HUES64 (cell line): ENCODE results near the gene PPFIBP2.

Experiments used
- H3K27ac ChIP-seq: 2 replicates; pipeline ENCODE4 v1.7.0; 2013; ENCODE audit warnings: low read depth, low read length, inconsistent platforms
- H3K27me3 ChIP-seq: 2 replicates; pipeline ENCODE4 v1.6.1; 2013; ENCODE audit warnings: mild to moderate bottlenecking, low read length; ENCODE audit not compliant: insufficient read depth
- H3K36me3 ChIP-seq: 2 replicates; pipeline ENCODE4 v1.6.1; 2013; ENCODE audit warnings: mild to moderate bottlenecking, low read length; ENCODE audit not compliant: insufficient read depth
- H3K4me1 ChIP-seq: 2 replicates; pipeline ENCODE4 v1.6.1; 2013; ENCODE audit warnings: mild to moderate bottlenecking, low read length, moderate library complexity; ENCODE audit not compliant: insufficient read depth
- H3K4me3 ChIP-seq: 2 replicates; pipeline ENCODE4 v1.5.1; 2013; ENCODE audit warnings: mild to moderate bottlenecking, low read length, moderate library complexity
- H3K9ac ChIP-seq: 2 replicates; pipeline ENCODE4 v1.6.1; 2013; ENCODE audit warnings: mild to moderate bottlenecking, low read depth, low read length
- H3K9me3 ChIP-seq: 2 replicates; pipeline ENCODE4 v1.6.1; 2013; ENCODE audit warnings: low read depth, low read length; ENCODE audit not compliant: insufficient read depth
- WGBS: fragments of 150-250, 120-280 bp; methylation state at CpG from one replicate; pipeline ENCODE4 v1.1.7; 2013; ENCODE audit warnings: missing lambda C conversion rate; 5-methylcytosine and 5-hydroxymethylcytosine counted together

The PPFIBP2 gene

DNA sequence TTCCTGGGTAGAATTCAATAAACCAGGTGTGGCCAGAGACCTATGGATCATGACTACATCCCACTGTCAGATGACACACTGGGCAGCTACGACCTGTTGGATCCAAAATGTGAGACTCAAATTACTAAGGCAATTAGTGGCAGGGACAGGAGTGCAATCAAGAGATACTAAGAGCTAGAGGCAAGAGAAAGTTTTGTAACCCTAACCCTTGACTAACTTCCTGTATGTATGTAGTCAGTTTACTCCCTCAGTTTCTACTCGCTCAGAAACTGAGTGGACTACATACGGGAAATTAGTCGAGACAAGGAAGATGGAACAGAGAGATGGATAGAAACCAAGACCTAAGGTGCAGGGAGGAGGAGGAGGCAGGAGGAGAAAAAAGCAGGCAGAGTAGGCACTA, 156.8 kb downstream of the PPFIBP2 start:
- WGBS, result 85% methylated on average over 4 of the region's 4 CpGs
- Histone ChIP-seq H3K36me3 (peaks cover 46% of the 10 kb centered on the region), H3K9ac (no peak overlapping the region)

DNA sequence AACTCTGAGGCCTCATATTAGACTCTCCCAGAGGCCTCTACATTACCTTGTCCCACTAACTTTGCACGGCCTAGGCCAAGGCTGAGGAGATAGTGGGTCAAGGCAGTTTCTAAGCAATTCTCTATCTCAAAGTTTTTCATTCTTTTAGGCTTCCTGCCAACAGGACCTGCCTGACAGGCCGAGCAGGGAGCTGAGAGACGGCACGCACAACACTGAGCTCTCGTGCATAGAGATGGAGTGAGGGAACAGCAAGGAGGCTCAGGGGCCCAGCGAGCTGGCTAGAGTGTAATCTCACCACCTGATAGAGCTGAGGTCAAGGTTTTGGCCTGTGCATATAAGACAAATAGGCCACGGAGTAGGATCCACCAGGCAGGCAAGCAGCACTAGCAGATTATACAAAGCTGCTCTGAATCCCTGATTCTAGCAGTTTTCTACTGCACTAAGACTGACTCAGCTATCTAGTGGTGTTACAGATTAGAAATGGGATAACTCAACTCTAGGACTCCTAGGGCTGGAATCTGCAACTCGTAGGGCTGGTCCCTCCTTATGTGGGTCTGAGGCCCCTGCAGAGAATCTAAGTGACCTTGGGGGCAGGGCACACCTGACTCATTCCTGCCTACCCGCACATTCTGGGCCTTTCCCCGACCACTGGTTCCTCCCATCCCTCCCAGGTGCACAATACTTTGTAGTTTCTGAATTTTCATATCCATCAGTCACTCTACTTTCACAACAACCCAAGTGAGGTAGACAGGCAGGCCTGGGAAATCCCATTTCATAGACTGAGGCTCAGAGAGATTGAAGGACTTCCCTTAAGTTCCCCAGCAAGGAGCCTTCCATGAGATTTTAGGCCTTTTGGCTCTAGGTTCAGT, 157.8 kb downstream of the PPFIBP2 start:
- Histone ChIP-seq H3K4me1 (peaks cover 17% of the 10 kb centered on the region), H3K27ac (no peak overlapping the region), H3K27me3 (peaks cover 5% of the 10 kb centered on the region; the same call in 1 of the 2 replicates), H3K36me3 (peaks cover 39% of the 10 kb centered on the region), H3K9ac (no peak overlapping the region), H3K9me3 (no peaks in the 10 kb centered on the region), H3K4me3 (no peak overlapping the region)
- 85% methylated on average over 10 of the region's 10 CpGs for WGBS

More for the DNA sequence above, 156.8 kb downstream of the PPFIBP2 start:
- Histone ChIP-seq H3K27ac (no peak overlapping the region), H3K4me3 (no peak overlapping the region), H3K9me3 (no peaks in the 10 kb centered on the region), H3K27me3 (peaks cover 5% of the 10 kb centered on the region; the same call in 1 of the 2 replicates), H3K4me1 (peaks cover 17% of the 10 kb centered on the region)

DNA sequence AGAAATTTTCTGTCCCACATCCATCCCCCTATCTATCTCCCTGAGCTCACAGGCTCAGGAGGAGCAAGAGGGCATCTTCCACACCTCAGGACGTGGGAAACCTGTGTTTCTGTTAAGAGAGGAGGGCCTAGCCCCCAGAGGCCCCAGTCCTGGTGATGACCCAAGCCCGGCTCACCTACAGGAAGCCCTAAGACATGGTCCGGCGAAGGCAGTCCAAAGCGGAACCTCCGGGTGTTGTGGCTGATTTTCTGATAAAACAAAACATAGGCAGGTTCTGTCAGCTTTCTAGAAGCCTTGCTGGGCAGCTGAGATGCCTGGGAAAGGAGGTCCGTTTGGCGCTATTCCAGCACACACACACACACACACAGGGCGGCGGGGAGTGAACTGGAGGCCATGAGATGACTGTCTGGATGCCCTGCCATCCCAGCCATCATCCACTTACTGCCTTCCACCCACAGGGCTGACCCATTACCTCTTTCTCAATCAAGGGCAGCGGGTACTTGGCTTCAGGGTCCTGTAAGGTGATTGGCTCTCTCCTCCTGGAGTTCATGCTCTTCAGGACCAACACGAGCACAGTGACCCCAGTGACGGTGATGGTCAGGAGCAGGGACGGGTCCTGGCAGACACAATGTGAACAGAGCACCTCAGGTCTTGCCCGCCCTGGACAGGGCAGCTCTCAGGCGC, 158.6 kb downstream of the PPFIBP2 start:
- H3K27ac ChIP-seq, result no peak overlapping the region

DNA sequence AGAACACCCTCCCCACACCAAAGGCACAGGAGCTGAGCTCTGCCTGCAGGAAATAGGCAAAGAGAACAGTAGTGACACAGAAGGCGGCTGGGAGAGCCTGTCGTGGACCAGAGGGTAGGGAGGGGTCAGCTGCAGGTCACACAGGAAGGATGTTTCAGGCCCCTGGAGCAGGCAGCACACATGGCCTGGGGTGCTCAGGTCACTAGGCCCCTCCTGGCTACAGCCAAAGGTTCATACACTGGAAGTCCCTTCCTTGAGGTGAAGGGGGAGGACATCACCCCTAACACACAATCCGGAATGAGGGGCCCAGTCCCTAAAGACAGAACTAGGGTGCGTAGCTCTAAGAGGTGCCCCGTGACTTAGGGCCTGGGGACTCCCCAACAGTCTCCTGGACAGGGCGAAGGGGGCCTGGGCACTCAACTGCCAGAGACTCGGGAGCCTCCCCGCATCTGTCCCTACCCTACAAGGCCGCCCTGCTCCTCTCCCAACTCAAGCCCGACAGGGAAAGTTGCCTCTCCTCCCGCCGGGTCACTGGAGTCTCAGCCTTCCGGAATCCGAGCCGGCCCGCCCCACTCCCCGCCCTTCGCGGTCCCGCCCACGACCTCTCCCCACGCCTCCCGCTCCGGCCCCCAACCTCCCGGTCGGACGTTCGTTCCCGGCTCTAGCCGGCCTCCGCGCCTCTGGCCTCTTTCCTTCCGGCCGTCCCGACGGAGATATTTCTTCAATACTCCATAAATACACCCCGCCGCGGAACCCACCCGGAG, 159.3 kb downstream of the PPFIBP2 start, which contains the start of gene CYB5R2:
Gene CYB5R2, minus strand, starts transcription at position 541 of the 764 bp plus-strand sequence. CDS start 675 bp downstream, outside the sequence.
- no peaks in the 10 kb centered on the region for H3K9me3 ChIP-seq
- H3K9ac ChIP-seq, result peak within 1 kb of the TSS; percentile 89
- H3K4me1 ChIP-seq, result peaks cover 27% of the 10 kb centered on the region
- H3K27ac ChIP-seq, result peak within 1 kb of the TSS; percentile 66
- H3K4me3 ChIP-seq, result peak within 1 kb of the TSS; percentile 84
- peaks cover 5% of the 10 kb centered on the region; the same call in 1 of the 2 replicates for H3K27me3 ChIP-seq
- 14% methylated on average over 40 of the region's 40 CpGs for WGBS
- H3K36me3 ChIP-seq, result peaks cover 25% of the 10 kb centered on the region

More for the DNA sequence above, 158.6 kb downstream of the PPFIBP2 start:
- Histone ChIP-seq H3K36me3 (peaks cover 33% of the 10 kb centered on the region), H3K9me3 (no peaks in the 10 kb centered on the region), H3K4me3 (no peak overlapping the region; the same call in 1 of the 2 replicates), H3K4me1 (peaks cover 21% of the 10 kb centered on the region), H3K9ac (no peak overlapping the region), H3K27me3 (peaks cover 5% of the 10 kb centered on the region; the same call in 1 of the 2 replicates)
- WGBS, result 93% methylated on average over 16 of the region's 16 CpGs

DNA sequence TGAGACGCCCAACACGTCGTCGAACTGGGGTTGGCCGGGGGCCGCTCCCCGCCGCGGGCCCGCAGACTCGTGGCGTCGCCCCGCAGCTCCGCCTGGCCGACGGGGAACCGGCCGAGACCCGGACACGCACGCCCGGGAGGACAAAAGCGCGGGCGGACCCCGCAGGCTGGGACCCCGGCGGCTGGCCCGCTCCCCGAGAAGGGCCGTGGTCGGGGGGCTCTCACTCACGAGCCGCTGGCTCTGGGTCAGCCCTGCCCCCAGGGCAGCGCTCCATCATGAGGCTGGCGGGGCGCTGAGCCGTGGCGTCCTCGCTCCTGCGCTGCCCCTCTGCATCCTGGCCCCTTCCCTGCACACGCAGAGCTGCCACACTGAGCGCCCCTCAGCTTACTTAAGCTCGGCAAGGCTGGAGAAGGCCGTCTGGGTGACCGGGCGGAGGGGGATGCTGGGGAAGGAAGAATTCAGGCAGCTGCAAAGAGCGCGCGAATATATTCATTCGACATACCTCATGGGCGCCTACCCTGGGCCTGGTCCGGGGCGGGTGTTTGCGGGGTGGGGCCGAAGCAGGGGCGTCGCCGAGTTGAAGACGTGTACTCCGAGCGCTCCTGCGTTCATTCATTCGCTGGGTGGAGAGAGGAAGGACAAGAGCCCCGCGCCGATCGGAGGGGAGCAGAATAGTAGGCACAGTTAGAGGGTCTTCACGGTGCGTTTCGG, 160.1 kb downstream of the PPFIBP2 start:
- H3K9ac ChIP-seq, result peak overlapping the region; percentile 89

DNA sequence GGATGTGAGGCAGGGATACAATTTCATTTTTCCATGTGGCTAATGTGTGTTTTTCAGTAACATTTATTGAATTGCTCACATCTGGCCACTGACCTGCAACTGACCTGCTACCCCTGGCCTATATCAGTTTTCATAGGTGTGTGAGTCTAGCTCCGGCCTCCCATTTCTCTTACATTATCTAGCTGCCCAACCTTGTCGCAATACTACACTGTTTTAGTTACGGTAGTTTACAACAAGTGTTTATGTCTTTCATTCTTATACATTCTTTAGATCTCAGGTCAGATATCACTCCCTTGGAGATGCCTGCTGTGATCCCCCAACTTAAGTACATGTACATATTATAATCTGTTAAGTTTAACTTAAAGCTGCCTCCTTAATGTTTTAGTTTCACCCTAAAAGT, 161.8 kb downstream of the PPFIBP2 start:
- H3K36me3 ChIP-seq, result peaks cover 4% of the 10 kb centered on the region; the same call in 1 of the 2 replicates
- H3K27ac ChIP-seq, result no peak overlapping the region
- peaks cover 5% of the 10 kb centered on the region; the same call in 1 of the 2 replicates for H3K27me3 ChIP-seq
- no peaks in the 10 kb centered on the region for H3K9me3 ChIP-seq
- no peak overlapping the region for H3K9ac ChIP-seq
- no peak overlapping the region for H3K4me3 ChIP-seq
- WGBS, result 89% methylated on average over 3 of the region's 3 CpGs
- H3K4me1 ChIP-seq, result peaks cover 26% of the 10 kb centered on the region

More for the DNA sequence above, 160.1 kb downstream of the PPFIBP2 start:
- Histone ChIP-seq H3K27me3 (peaks cover 5% of the 10 kb centered on the region; the same call in 1 of the 2 replicates), H3K9me3 (no peaks in the 10 kb centered on the region), H3K4me3 (peak overlapping the region; percentile 84), H3K4me1 (peaks cover 25% of the 10 kb centered on the region), H3K27ac (peak overlapping the region; percentile 66), H3K36me3 (peaks cover 18% of the 10 kb centered on the region)
- WGBS, result 4% methylated on average over 72 of the region's 72 CpGs

DNA sequence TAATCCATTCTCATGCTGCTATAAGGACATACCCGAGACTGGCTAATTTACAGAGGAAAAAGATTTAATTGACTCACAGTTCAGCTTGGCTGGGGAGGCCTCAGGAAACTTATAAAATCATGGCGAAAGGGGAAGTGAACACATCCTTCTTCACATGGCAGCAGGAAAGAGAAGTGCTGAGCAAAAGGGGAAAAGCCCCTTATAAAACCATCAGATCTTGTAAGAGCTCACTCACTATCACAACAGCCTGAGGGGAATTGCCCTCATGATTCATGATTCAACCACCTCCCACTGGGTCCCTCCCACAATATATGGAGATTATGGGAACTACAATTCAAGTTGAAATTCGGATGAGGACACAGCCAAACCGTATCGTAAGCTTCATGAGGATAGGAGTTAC, 163.3 kb downstream of the PPFIBP2 start:
- Histone ChIP-seq H3K27ac (no peak overlapping the region), H3K27me3 (peaks cover 5% of the 10 kb centered on the region; the same call in 1 of the 2 replicates), H3K36me3 (no peaks in the 10 kb centered on the region), H3K9me3 (no peaks in the 10 kb centered on the region), H3K4me1 (peaks cover 26% of the 10 kb centered on the region), H3K4me3 (no peak overlapping the region), H3K9ac (no peak overlapping the region)
- WGBS, result 75% methylated on average over 5 of the region's 5 CpGs

DNA sequence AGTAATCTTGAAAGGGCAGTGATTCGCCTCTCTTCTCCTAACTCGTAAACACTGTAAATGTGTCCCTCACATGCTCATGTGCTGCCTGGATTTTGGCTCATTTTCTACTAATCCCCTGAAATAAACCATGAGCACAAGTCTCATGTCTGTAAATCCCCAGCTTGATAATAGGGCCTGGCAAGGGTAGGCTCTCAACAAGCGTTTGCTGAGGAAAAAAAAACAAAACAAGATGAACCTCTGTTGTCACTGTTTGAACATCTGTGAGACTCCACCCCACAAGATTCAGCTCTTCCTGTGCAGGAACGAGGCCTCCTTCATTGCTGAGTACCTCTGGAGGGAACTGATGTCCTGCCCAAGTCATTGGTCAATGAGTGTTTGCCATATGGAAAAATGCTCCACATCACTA, 164.0 kb downstream of the PPFIBP2 start:
- 72% methylated on average over 4 of the region's 4 CpGs for WGBS
- no peak overlapping the region for H3K4me3 ChIP-seq
- H3K9me3 ChIP-seq, result no peaks in the 10 kb centered on the region
- no peak overlapping the region for H3K27ac ChIP-seq
- no peaks in the 10 kb centered on the region for H3K36me3 ChIP-seq
- no peak overlapping the region for H3K9ac ChIP-seq
- H3K4me1 ChIP-seq, result peaks cover 25% of the 10 kb centered on the region
- H3K27me3 ChIP-seq, result peaks cover 5% of the 10 kb centered on the region; the same call in 1 of the 2 replicates

DNA sequence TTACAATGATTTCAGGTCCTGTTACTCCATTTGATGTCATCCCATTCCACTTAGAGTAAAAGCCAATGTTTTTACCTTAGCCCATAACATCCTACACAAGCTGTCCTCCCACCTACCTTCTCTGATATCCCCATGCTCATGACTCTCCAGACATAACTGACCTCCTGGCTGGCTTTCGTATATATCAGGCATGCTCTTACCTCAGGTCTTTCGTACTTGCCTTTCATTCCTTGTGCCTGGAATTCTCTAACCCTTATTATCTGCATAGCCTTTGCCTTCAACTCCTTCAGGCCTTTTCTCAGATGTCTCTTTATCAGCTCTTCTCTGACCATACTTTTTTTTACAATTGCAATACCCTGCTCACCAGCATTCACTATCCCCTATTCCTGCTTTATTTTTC, 169.8 kb downstream of the PPFIBP2 start:
- Histone ChIP-seq H3K27me3 (no peaks in the 10 kb centered on the region), H3K9me3 (no peaks in the 10 kb centered on the region), H3K4me3 (no peak overlapping the region), H3K27ac (no peak overlapping the region), H3K36me3 (no peaks in the 10 kb centered on the region), H3K4me1 (peaks cover 19% of the 10 kb centered on the region), H3K9ac (no peak overlapping the region)
- 90% methylated on average over 2 of the region's 2 CpGs for WGBS

DNA sequence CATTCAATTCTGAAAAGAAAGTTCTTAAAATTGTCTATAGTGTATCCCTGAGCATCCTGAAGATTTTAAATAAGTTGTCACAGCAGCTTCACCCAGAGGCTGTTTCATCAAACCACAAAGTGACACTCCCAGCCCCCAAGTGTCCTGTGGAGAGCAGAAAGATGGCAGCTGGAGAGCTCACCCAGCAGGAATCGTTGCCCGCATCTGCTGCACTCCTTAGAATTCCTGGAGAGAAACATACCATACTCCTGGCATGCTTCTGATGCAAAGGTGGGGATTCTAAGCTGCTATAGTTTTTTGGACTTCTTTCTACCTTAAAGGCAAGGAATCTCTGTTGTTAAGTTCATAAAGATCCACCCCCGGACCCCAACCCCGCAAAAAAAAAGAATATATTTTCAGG, 173.0 kb downstream of the PPFIBP2 start:
- Histone ChIP-seq H3K9me3 (no peaks in the 10 kb centered on the region), H3K4me3 (no peak overlapping the region), H3K27ac (no peak overlapping the region), H3K4me1 (peaks cover 14% of the 10 kb centered on the region), H3K9ac (no peak overlapping the region), H3K27me3 (no peaks in the 10 kb centered on the region), H3K36me3 (no peaks in the 10 kb centered on the region)
- 63% methylated on average over 2 of the region's 4 CpGs for WGBS
